ENCODE results near the gene FBXL17. TPM values are rescaled to one million over a fixed set of nuclear protein-coding genes. Genes with fewer than 3 reads are reported as not detected.

The FBXL17 gene
- total RNA-seq, 1 experiment from 2014 or later = 3.5 TPM

GRCh38 chr5:108171759-108172158 lies 210.1 kb downstream of the FBXL17 start:
- Mint-ChIP-seq H3K4me3 (no peak overlapping the region), H3K4me1 (no peaks in the 10 kb centered on the region), H3K27me3 (ENCODE audit: low read depth) (no peaks in the 10 kb centered on the region), H3K27ac (no peak overlapping the region), H3K9me3 (peaks cover 10% of the 10 kb centered on the region), H3K36me3 (peaks cover 10% of the 10 kb centered on the region)
- DNase-seq (ENCODE audit: low spot score) (no peak), ATAC-seq (no peak)
- POLR2A ChIA-PET = no interaction called here
- CTCF ChIA-PET = no interaction called here
- TF ChIP-seq IRF2 (CRISPR knock-in tag; IDR thresholded peaks at IDR 0.05; ENCODE audit: borderline replicate concordance, low read depth) = no peak
- no peak for TF ChIP-seq EMX1 (CRISPR knock-in tag; IDR thresholded peaks at IDR 0.05)
- TF ChIP-seq FOXP4 (CRISPR knock-in tag; IDR thresholded peaks at IDR 0.05) = no peak
- TF ChIP-seq NR2C2 (CRISPR knock-in tag; IDR thresholded peaks at IDR 0.05) = no peak
- no peak for TF ChIP-seq GABPB1 (CRISPR knock-in tag; IDR thresholded peaks at IDR 0.05)
- TF ChIP-seq NR3C1 (CRISPR knock-in tag; conservative IDR thresholded peaks at IDR 0.05; ENCODE audit: low read depth) = no peak
- no peak for TF ChIP-seq ZNF512 (CRISPR knock-in tag; IDR thresholded peaks at IDR 0.05; ENCODE audit: borderline replicate concordance)
- no peak for TF ChIP-seq ZNF281 (CRISPR knock-in tag; IDR thresholded peaks at IDR 0.05)
- no peak for TF ChIP-seq ZMAT4 (CRISPR knock-in tag; IDR thresholded peaks at IDR 0.05)
- no peak for TF ChIP-seq FOXJ3 (CRISPR knock-in tag; IDR thresholded peaks at IDR 0.05; ENCODE audit: borderline replicate concordance)
- no peak for TF ChIP-seq ZBTB21 (CRISPR knock-in tag; IDR thresholded peaks at IDR 0.05; ENCODE audit: borderline replicate concordance)
- TF ChIP-seq RORB (CRISPR knock-in tag; IDR thresholded peaks at IDR 0.05) = no peak
- no peak for TF ChIP-seq AR (CRISPR knock-in tag; IDR thresholded peaks at IDR 0.05)
- no peak for TF ChIP-seq USF1 (CRISPR knock-in tag; IDR thresholded peaks at IDR 0.05)
- no peak for TF ChIP-seq TP53 (CRISPR knock-in tag; IDR thresholded peaks at IDR 0.05)

- Mint-ChIP-seq H3K27me3 (ENCODE audit: low read depth) (no peaks in the 10 kb centered on the region), H3K4me1 (no peaks in the 10 kb centered on the region), H3K4me3 (no peak overlapping the region), H3K36me3 (peaks cover 10% of the 10 kb centered on the region), H3K9me3 (peaks cover 10% of the 10 kb centered on the region), H3K27ac (no peak overlapping the region)
- DNase-seq (ENCODE audit: low spot score) (no peak), ATAC-seq (no peak)
- TF ChIP-seq NR3C1 (CRISPR knock-in tag; conservative IDR thresholded peaks at IDR 0.05; ENCODE audit: low read depth) = no peak
- no peak for TF ChIP-seq USF1 (CRISPR knock-in tag; IDR thresholded peaks at IDR 0.05)
- no peak for TF ChIP-seq IRF1 (CRISPR knock-in tag; IDR thresholded peaks at IDR 0.05)
- no peak for TF ChIP-seq PRRX2 (CRISPR knock-in tag; IDR thresholded peaks at IDR 0.05)
- no peak for TF ChIP-seq TEAD1 (CRISPR knock-in tag; IDR thresholded peaks at IDR 0.05)
- TF ChIP-seq FOXJ3 (CRISPR knock-in tag; IDR thresholded peaks at IDR 0.05; ENCODE audit: borderline replicate concordance) = no peak
- ChIA-PET CTCF (no interaction called here), POLR2A (no interaction called here)
These were observed 213.0 kb downstream of the FBXL17 start for GRCh38 chr5:108168915-108169314.

Data from WTC11 (cell line).